ENCODE data around the gene EIF3I.

The EIF3I gene

GRCh38 chr1:32198237-32199042 is 23.8 kb upstream of the EIF3I start:
- no peak for DNase-seq

GRCh38 chr1:32199043-32199716 is 23.0 kb upstream of the EIF3I start:
- no peak for DNase-seq

- peak; percentile 53 for DNase-seq
These were observed 22.5 kb upstream of the EIF3I start for GRCh38 chr1:32199717-32200072.

- DNase-seq = peak; percentile 86
These were observed 21.8 kb upstream of the EIF3I start, which contains the start of gene CCDC28B for GRCh38 chr1:32200226-32201010. CCDC28B (plus strand) TSS chr1:32200595; CDS start chr1:32201936, 1,341 bp downstream.

GRCh38 chr1:32201011-32201855 is 21.0 kb upstream of the EIF3I start:
- DNase-seq = peak; percentile 78

- no peak for DNase-seq
These were observed 17.3 kb upstream of the EIF3I start for GRCh38 chr1:32204943-32205361.

- DNase-seq = peak; percentile 90
These were observed 16.5 kb upstream of the EIF3I start, which contains the start of gene IQCC for GRCh38 chr1:32205401-32206370. IQCC (plus strand) TSS chr1:32205671; CDS start chr1:32205682, 11 bp downstream.

GRCh38 chr1:32208469-32208868 is 13.7 kb upstream of the EIF3I start:
- DNase-seq = no peak

GRCh38 chr1:32208891-32209328 is 13.3 kb upstream of the EIF3I start, which contains the start of gene DCDC2B:
DCDC2B (plus strand) TSS chr1:32209089; CDS start chr1:32209094, 5 bp downstream.
- DNase-seq = peak; percentile 54

- no peak for DNase-seq
These were observed 6.4 kb upstream of the EIF3I start for GRCh38 chr1:32215629-32216480.

- no peak for DNase-seq
These were observed 5.6 kb upstream of the EIF3I start for GRCh38 chr1:32216566-32216965.

- DNase-seq = no peak
These were observed 3.2 kb upstream of the EIF3I start for GRCh38 chr1:32219022-32219421.

- no peak for DNase-seq
These were observed 1.2 kb upstream of the EIF3I start for GRCh38 chr1:32220746-32221580.

- no peak for DNase-seq
These were observed 627 bp upstream of the EIF3I start for GRCh38 chr1:32221581-32221979.

GRCh38 chr1:32223683-32224082 is 1.5 kb downstream of the EIF3I start:
- DNase-seq = no peak

- no peak for DNase-seq
These were observed 2.1 kb downstream of the EIF3I start for GRCh38 chr1:32224285-32224684.

GRCh38 chr1:32228771-32229170 is 6.6 kb downstream of the EIF3I start:
- DNase-seq = no peak

GRCh38 chr1:32231843-32232432 is 9.7 kb downstream of the EIF3I start:
- DNase-seq = no peak
